DOHH2 (cell line): ENCODE data around the gene FAXC.

ENCODE experiments used
- CTCF ChIP-seq: fragments of 200-600 bp; sonication (generic); IDR thresholded peaks from one replicate; pipeline ENCODE4 v1.5.1; 2014; ENCODE audit warnings: antibody characterized with exemption, mild to moderate bottlenecking, low read depth, low read length; ENCODE audit not compliant: poor library complexity, severe bottlenecking
- EZH2phosphoT487 ChIP-seq: fragments of 200-600 bp; sonication (generic); IDR thresholded peaks from 2 replicates; pipeline ENCODE4 v1.6.1; 2017; ENCODE audit warnings: borderline replicate concordance, mild to moderate bottlenecking, antibody characterized with exemption, low read length, moderate library complexity, mixed read lengths

DNA sequence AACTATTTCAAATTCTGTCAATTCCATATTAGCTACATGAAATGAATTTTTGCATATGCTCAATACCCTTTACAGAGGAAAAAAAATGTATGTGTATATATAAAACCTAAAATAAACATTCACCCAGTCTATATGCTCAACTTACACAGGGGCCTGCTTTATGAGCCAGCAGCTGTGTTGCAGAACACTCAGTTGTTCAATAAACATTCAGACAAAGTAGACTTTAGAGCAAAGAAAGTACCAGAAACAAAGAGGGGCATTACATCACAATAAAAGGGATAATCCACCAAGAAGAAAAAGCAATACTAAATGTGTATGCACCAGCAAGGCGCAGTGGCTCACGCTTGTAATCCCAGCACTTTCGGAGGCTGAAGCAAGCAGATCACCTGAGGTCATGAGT lies 35.0 kb upstream of the FAXC start:
- no peak for TF ChIP-seq CTCF
- no peak for TF ChIP-seq EZH2phosphoT487
